Stomach smooth muscle (tissue), 2 donors: ENCODE measurements around the gene ROR2.
A peak's percentile ranks its signal among the peaks of the same experiment; 100 is the strongest.

Experiments
- H3K27ac ChIP-seq: one replicate; pipeline ENCODE4 v1.7.0; 2013; ENCODE audit warnings: mild to moderate bottlenecking, low read length, inconsistent platforms
- H3K27me3 ChIP-seq, 2 donors: one replicate each; pipeline ENCODE4 v1.7.0; 2013; ENCODE audit warnings: low read length in 2 of 2; ENCODE audit not compliant: insufficient read depth in 2 of 2, control insufficient read depth in 1 of 2
- H3K36me3 ChIP-seq, 2 donors: one replicate each; pipeline ENCODE4 v1.7.0; 2013; ENCODE audit warnings: low read length in 2 of 2; ENCODE audit not compliant: control insufficient read depth in 2 of 2, insufficient read depth in 2 of 2
- H3K4me1 ChIP-seq: one replicate; pipeline ENCODE4 v1.7.0; 2013; ENCODE audit warnings: low read length; ENCODE audit not compliant: control insufficient read depth, insufficient read depth
- H3K4me3 ChIP-seq, 2 donors: one replicate each; pipeline ENCODE4 v1.7.0; 2013; ENCODE audit warnings: low read length in 2 of 2
- H3K9ac ChIP-seq, 2 donors: one replicate each; pipeline ENCODE4 v1.7.0; 2013; ENCODE audit warnings: low read length in 2 of 2, mild to moderate bottlenecking in 1 of 2
- H3K9me3 ChIP-seq, 2 donors: one replicate each; pipeline ENCODE4 v1.7.0; 2013; ENCODE audit warnings: low read length in 2 of 2; ENCODE audit not compliant: control insufficient read depth in 2 of 2
- donor health status: healthy.
- donor health status: Pancreatic carcinoma.

The ROR2 gene

DNA sequence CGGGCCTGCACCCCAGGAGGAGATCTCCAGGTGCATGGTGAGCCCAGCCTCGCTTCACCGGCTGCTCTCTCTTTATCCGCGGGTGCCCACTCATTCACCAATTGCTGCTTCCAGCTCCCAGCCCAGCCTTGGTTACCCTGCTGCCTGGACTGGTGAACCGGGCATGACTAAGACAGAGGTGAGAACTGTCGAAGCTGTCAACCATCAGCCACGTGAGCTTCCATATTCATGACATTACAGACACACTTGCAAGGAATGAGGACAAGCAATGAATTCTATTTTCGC lies 220.5 kb downstream of the ROR2 start:
- Histone ChIP-seq H3K36me3 (peaks cover 18 to 28% of the 10 kb centered on the region in 2 donors), H3K9ac (no peak overlapping the region), H3K9me3 (no peaks in the 10 kb centered on the region), H3K4me3 (no peak overlapping the region), H3K27me3 (no peaks in the 10 kb centered on the region), H3K4me1 (peaks cover 19% of the 10 kb centered on the region), H3K27ac (peak overlapping the region; percentile 64)

DNA sequence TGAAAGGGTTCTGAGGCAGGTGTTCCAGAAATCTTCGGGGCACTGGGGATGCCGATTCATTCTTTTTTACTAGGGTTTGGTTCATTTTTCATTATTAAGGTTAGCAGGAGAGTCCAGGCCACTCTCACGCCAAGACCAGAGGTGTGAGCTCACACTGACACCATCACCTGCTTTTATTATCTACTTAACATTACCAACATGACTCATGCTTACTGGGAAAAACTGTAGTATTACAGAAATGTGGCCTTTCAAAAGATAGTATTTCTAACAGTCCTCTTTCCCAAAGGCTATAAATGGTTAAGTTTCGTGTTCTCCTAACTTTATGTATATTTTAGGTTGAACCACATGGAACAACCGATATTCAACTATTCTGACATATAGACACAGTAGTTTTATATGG lies 222.1 kb downstream of the ROR2 start:
- Histone ChIP-seq H3K4me3 (no peak overlapping the region), H3K4me1 (peaks cover 18% of the 10 kb centered on the region), H3K9ac (no peak overlapping the region), H3K36me3 (peaks cover 30 to 42% of the 10 kb centered on the region in 2 donors), H3K27ac (peak overlapping the region; percentile 55), H3K27me3 (no peaks in the 10 kb centered on the region), H3K9me3 (no peaks in the 10 kb centered on the region)

DNA sequence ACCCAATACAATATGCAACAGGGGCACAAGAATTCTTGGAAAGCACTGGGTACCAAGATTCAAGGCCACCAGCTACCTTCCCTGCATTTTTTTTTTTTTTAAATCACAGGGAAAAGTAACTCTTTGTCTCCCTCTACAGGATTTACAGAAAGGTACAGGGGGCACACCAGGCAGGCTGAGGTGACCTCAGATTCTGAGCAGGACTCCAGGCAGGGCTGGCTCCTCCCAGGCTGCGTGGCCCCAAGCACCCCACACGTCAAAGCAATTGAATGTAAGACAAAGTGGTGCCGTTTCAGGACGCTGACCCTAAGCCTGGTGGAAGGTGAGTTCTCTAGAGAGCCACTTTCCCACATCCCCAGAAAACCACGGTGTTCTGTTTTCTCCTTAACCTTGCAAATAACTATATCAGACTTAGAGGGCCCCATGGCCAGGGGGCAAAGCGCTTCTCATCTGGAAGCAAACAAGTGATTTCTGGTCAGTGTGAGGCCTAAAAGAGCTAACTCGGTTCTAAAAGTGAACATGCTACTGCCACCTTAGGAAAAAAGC lies 222.6 kb downstream of the ROR2 start:
- Histone ChIP-seq H3K36me3 (peaks cover 34 to 45% of the 10 kb centered on the region in 2 donors), H3K27ac (peak overlapping the region; percentile 55), H3K9me3 (no peaks in the 10 kb centered on the region), H3K27me3 (no peaks in the 10 kb centered on the region), H3K9ac (no peak overlapping the region), H3K4me3 (no peak overlapping the region), H3K4me1 (peaks cover 18% of the 10 kb centered on the region)

DNA sequence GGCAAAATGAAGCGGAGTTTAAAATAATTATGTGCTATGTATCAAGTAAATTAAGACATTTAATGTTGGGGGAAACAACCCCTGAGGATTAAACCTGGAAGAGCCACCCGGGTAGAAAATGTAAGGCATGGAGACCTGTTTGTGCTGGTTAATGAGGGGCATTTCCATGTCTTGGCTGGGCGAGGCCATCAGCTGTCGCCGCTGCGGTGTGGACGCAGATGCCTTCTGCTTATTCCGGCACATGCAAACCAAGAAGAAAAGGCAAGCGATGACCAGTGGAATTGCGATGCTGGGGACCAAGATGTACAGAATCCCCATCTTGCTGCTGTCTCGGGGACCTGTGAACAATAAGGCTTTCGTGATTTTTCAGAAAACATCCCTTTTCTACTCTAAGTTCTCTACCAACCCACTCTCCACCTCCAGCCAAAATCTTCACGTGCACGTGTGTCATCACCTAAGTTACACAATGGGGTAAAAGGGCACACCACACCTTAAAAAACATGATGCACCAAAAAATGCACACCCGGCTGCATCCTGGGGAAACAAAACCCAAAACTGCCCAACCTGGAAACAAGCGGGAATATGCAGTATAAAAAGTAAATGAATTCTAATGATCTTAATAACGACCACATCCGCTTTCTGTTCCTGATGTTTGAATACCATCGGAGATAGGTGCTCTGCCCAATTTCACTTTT lies 223.5 kb downstream of the ROR2 start:
- H3K4me3 ChIP-seq = no peak overlapping the region
- H3K9me3 ChIP-seq = no peaks in the 10 kb centered on the region
- peaks cover 39 to 46% of the 10 kb centered on the region in 2 donors for H3K36me3 ChIP-seq
- H3K27ac ChIP-seq = no peak overlapping the region
- H3K4me1 ChIP-seq = peaks cover 18% of the 10 kb centered on the region
- no peaks in the 10 kb centered on the region for H3K27me3 ChIP-seq
- no peak overlapping the region for H3K9ac ChIP-seq

DNA sequence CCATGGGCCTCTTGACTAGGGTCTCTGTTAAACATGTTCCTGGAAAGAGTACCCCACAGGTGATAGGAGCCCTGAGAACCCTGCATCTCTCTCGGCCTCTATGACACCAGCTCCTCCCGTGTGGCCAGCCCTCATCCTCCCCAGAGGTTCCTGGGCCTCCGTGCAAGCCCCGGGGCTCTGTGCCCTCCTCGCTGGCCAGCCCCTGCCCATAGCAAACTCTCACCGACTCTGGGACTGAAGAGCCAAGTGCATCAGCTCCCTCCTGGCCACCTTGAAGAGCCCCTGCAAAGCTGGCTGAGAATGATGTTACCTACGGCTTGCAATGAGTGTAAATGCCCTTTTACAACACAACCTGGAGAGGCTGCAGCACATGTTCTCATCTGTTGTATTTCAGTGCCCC lies 224.4 kb downstream of the ROR2 start:
- peaks cover 18% of the 10 kb centered on the region for H3K4me1 ChIP-seq
- H3K9ac ChIP-seq = no peak overlapping the region
- peaks cover 37 to 43% of the 10 kb centered on the region in 2 donors for H3K36me3 ChIP-seq
- no peak overlapping the region for H3K4me3 ChIP-seq
- H3K9me3 ChIP-seq = no peaks in the 10 kb centered on the region
- H3K27ac ChIP-seq = no peak overlapping the region
- H3K27me3 ChIP-seq = no peaks in the 10 kb centered on the region

DNA sequence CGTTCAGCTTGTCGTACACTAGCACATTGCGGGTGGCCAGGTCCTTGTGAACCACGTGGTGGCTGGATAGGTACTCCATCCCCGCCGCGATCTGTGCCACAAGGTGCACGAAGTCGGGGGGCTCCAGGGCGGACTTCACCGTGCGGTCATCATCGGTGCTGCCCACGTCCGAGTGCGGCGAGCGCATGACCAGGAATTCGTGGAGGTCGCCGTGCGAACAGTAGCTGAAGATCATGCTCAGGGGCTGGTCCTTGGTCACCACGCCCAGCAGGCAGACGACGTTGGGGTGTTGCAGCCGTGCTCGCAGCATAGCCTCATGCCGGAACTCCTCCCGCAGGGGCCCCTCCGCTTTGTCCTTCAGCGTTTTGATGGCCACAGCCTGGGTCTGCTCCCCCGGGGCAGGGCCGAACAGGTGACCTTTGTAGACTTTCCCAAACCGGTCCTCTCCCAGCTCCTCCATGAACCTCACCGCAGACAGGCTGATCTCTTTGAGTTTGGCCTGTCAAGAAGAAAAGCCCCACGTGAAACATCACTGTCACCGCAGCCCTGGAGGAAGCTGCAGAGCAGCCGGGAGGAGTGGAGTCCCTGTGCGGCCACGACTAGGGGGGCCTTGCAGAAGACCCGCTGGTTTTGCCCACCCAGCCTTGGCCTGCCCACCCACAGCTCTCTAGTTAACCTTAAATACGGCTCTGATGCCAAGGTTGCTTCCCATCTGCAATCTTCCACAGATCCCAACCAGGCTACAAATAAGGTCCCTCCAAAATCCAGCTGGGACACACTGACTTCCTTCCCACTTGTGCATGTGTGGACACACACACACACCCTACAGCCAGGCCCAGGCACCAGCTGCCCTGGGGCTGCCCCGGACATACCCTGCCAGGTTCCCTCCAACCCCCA lies 225.2 kb downstream of the ROR2 start:
- no peaks in the 10 kb centered on the region for H3K27me3 ChIP-seq
- H3K4me3 ChIP-seq = no peak overlapping the region
- peaks cover 18% of the 10 kb centered on the region for H3K4me1 ChIP-seq
- H3K9me3 ChIP-seq = no peaks in the 10 kb centered on the region
- H3K36me3 ChIP-seq = peaks cover 34 to 43% of the 10 kb centered on the region in 2 donors
- H3K27ac ChIP-seq = no peak overlapping the region
- no peak overlapping the region for H3K9ac ChIP-seq

DNA sequence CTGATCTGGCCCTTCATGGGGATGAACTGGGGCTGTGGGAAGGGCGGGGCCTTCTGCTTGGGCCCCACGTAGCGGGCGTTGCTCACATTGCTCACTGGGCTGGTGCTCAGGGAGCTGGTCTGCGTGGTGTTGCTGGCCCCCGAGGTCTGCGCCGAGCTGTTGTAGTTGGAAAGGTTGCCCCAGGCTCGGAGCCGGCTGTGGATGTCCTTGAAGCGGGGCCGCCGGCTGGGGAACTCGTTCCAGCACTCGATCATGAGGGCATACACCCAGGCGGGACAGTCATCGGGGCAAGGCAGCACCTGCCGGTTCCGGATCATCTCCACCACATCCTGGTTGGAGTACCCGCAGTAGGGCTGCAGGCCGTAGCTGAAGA lies 226.0 kb downstream of the ROR2 start:
- Histone ChIP-seq H3K9ac (no peak overlapping the region), H3K27me3 (no peaks in the 10 kb centered on the region), H3K36me3 (peaks cover 34 to 43% of the 10 kb centered on the region in 2 donors), H3K27ac (no peak overlapping the region), H3K4me3 (no peak overlapping the region), H3K9me3 (no peaks in the 10 kb centered on the region), H3K4me1 (peaks cover 12% of the 10 kb centered on the region)

DNA sequence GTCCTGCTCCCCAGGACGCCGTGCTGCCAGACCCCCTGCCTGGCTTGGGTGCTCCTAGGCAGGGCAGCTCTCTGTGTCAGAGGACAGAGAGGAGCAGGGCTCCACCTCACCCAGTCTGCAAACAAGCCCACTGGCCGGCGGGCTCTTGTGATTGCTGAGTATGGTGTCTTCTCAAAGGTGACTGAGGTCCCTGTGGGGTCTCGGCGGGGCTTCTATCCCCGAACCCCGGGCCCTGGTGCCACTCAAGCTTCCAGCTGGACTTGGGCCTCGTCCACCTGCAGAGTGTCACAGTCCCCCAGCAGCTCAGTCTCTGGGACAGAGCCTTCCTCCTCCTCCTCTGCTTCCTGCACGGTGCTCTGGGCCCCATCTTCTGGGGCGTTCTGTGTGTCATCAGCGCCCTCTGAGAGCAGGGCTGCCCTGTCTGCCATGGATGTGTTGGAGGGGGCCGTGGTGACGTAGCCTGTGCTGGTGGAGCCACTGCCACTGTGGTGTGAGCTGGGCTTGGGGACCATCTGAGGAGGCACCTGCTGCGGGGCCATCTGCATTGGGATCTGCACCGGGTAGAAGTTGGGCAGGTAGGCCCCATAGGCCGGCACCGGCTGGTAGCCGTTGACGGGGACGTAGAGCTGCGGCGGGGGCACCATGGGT lies 226.5 kb downstream of the ROR2 start:
- Histone ChIP-seq H3K36me3 (peaks cover 34 to 43% of the 10 kb centered on the region in 2 donors), H3K9me3 (no peaks in the 10 kb centered on the region), H3K27me3 (no peaks in the 10 kb centered on the region), H3K9ac (no peak overlapping the region), H3K4me3 (no peak overlapping the region), H3K27ac (no peak overlapping the region), H3K4me1 (peaks cover 8% of the 10 kb centered on the region)

DNA sequence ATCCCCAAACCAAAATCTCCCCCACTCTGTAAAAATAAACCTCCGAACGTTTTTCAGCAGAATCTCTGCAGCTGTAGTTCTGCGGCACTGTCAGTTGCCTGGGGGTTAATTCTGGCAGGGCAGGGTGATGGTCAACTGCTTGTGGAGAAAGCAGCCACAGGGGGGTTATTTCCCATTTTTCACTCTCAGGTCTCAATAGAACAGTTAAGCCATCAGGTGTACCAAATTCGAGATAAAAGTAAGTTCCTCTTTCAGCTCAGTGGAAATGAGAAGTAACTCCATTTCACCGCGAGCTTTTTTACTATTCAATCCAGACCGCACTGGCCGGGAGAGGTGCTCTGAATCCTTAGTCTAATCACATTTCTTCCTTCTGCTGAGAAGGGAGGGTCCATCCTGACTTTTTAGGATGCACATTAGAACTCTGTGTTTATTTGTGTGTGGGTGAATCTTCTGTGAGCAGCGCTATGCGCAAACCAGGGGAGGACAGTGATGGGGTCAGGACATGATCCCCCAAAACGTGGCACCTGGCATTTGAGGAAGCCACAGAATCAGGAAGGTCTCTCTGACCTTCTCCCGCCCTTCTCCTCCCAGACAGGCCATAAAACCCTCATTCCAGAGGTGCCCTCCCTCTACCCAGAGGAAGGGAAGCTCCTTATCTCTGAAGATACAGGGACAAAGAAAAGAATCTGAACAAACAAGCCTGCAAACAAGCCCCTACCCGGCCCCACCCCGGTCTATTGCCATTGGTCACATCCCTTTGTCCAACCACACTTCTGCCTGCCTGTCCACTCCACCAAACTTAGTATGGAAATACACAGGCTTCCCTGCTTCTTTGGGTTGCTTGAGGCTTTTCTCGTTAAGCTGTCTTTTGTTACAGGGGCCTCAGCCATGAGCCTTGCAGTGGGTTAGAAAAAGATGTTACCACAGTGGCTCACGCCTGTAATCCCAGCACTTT lies 229.0 kb downstream of the ROR2 start:
- Histone ChIP-seq H3K4me3 (no peak overlapping the region), H3K36me3 (peaks cover 34 to 38% of the 10 kb centered on the region in 2 donors), H3K27ac (no peak overlapping the region), H3K9ac (no peak overlapping the region), H3K9me3 (no peaks in the 10 kb centered on the region), H3K4me1 (no peaks in the 10 kb centered on the region), H3K27me3 (no peaks in the 10 kb centered on the region)

DNA sequence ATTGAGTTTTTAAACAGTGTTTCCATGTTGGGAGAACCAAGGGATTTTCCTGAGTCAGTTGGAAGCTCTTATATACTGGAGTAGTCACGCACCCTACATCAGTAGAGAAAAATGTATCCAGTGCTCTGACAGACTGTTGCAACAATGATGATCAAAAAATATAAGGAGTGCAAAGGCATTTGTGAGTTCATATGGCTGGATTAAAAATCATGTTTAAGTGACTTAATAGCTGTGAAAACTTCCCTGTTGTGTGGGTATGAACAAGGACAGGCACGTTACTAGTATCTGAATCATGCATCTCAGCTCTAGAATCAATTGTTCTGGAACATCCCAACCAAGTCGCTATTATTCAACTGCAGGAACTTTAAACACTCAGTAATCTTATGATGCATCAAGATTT lies 229.7 kb downstream of the ROR2 start:
- no peaks in the 10 kb centered on the region for H3K27me3 ChIP-seq
- no peaks in the 10 kb centered on the region for H3K9me3 ChIP-seq
- H3K9ac ChIP-seq = no peak overlapping the region
- no peak overlapping the region for H3K27ac ChIP-seq
- H3K4me3 ChIP-seq = no peak overlapping the region
- H3K4me1 ChIP-seq = no peaks in the 10 kb centered on the region
- H3K36me3 ChIP-seq = peaks cover 29 to 31% of the 10 kb centered on the region in 2 donors
